VCaP (cell line): ENCODE data around the gene ANKS6.

ENCODE experiments used
- H3K27ac ChIP-seq: fragments of 450-650 bp; 2 replicates; pipeline ENCODE4 v1.5.1; 2017
- TF ChIP-seq, protein P1 (sequence below): fragments of 450-650 bp; conservative IDR thresholded peaks from 2 replicates; pipeline ENCODE4 v1.5.1; 2017; ENCODE audit warnings: mild to moderate bottlenecking, moderate library complexity

Gene ANKS6

DNA sequence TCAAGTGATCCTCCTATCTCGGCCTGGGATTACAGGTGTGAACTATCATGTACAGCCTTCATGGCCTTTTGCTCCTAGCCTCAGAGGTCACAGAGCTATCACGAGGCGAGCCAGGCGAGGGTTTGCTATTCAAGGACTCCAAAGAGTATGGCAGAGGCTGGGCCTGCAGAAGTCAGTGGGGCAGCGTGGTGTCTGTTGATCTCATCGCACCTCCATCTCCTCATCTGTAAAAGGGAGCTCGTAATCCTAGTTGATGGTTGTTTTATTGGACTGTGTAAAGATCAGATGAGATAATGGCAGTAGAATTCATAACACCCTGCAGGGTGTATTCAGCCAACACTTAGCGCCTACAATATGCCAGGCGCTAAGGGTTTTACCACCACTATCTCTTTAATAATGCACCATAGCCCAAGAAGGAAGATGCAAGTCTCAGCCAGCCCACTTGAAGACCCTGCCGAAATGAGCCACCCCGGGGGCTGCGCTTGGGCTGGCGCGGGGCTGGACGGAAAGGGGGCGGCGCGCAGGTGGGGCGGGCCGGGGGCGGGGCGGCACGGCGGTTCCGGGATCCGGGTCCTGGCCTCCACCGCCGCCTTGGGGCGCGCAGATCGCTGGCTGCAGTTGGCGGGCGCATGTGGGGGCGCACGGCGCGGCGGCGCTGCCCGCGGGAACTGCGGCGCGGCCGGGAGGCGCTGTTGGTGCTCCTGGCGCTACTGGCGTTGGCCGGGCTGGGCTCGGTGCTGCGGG, 10.9 kb upstream of the ANKS6 start, which contains the start of gene GALNT12:
Gene GALNT12, plus strand, starts transcription at position 601 of the 744 bp plus-strand sequence. Its CDS starts 29 bp downstream, at position 630.
- TF ChIP-seq, protein P1, sequence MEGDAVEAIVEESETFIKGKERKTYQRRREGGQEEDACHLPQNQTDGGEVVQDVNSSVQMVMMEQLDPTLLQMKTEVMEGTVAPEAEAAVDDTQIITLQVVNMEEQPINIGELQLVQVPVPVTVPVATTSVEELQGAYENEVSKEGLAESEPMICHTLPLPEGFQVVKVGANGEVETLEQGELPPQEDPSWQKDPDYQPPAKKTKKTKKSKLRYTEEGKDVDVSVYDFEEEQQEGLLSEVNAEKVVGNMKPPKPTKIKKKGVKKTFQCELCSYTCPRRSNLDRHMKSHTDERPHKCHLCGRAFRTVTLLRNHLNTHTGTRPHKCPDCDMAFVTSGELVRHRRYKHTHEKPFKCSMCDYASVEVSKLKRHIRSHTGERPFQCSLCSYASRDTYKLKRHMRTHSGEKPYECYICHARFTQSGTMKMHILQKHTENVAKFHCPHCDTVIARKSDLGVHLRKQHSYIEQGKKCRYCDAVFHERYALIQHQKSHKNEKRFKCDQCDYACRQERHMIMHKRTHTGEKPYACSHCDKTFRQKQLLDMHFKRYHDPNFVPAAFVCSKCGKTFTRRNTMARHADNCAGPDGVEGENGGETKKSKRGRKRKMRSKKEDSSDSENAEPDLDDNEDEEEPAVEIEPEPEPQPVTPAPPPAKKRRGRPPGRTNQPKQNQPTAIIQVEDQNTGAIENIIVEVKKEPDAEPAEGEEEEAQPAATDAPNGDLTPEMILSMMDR, result 0 out of 2 replicates have a peak, but pooled peaks have one; percentile 19
- peak within 1 kb of the TSS; percentile 34 for H3K27ac ChIP-seq

DNA sequence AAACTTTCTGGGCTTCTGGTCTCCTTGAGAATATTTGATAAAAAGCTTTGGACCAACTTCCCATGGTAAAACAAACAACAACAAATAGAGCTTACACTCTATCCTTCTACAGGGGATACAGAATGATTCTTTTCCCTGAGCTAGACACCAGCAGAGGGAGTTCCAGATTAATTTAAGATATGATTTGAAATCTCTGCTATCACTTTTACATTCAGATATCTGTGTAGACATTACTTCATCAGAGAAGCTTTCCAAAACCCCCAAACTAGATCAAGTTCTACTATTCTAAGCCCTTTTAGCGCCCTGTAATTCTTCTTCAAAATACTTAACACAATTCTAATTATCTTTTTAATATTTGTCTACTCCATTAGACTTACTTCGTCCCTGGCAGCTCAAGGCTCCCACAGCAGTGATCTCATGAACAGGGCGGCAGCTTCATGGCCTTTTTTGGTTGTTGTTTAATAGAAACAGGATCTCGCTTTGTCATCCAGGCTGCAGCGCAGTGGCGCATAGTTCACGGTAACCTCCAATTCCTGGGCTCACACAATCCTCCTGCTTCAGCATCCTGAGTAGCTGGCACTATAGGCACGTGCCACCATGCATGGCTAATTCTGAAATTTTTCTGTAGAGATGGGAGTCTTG, 10.2 kb upstream of the ANKS6 start:
- TF ChIP-seq, protein P1, result peak; percentile 63
- H3K27ac ChIP-seq, result no peak overlapping the region

DNA sequence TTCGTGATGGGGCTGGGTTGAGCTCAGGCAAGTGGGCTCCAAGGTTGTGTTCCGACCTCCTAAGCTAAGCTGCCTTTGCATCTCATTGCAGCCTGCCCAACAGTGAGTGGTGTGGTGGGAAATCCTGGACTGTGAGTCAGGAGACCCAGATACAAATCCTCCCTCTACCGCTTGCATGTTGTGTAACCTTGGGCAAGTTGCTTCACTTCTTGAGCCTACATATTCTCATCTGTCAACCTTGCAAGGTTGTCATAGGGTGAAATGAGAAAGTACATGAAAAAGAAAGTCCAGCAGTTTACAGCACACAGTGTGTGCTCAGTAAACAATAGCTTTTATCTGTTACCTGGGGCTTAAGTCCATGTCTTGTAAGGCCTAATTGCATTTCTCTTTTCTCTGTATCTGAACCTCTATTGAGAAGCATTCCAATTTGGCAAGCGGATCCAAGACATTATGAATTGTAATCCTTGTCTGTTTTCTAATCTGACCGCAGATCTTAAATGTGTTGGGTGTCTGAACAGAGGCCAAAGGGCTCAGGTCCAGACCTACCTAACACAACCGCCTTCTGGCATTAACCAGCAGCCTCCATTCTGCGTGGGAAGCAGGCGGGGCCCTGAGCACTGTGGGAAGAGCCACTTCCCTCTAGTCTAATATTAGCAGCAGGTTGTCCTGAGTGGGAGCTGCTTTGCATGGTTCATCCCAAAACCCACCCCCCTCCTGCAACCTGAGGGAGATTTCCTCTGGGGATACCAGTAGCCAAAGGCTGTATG, 9.3 kb upstream of the ANKS6 start:
- TF ChIP-seq, protein P1, result no peak
- H3K27ac ChIP-seq, result no peak overlapping the region

DNA sequence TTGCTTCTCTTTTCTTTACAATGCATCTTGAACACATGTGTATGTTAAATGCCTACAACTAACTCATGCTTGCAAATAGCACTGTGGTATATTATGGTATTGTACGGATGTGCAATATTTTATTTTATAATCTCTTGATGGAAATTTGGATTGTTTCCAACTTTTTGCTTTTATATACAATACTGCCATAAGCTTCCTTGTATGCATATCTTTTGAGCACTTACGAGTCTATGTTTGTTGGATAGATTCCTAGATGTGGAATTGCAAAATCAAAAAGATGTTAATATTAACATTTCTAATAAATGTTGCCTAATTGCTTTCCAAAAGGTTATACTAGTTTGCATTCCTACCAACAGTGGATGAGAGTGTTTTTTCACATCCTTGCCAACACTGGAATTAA, 7.7 kb upstream of the ANKS6 start:
- TF ChIP-seq, protein P1, result no peak
- no peak overlapping the region for H3K27ac ChIP-seq

DNA sequence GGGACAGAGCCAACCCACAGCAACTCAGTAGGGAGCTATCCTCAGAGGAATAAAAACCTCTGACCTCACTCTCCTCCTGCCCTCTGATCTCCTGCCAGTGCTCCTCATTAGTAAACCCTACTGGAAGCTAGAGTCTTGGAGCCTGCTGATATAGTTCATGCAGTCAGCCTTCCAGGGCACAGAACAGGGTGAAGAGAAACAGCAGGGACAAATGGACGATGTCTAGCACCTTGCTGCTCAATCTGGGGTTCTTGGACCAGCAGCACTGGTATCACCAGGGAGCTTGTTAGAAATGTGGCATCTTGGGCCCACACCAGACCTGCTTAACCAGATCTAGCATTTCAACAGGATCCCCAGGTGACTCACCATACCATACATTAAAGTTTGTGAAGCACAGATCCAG, 5.6 kb upstream of the ANKS6 start:
- TF ChIP-seq, protein P1, result no peak
- no peak overlapping the region for H3K27ac ChIP-seq

DNA sequence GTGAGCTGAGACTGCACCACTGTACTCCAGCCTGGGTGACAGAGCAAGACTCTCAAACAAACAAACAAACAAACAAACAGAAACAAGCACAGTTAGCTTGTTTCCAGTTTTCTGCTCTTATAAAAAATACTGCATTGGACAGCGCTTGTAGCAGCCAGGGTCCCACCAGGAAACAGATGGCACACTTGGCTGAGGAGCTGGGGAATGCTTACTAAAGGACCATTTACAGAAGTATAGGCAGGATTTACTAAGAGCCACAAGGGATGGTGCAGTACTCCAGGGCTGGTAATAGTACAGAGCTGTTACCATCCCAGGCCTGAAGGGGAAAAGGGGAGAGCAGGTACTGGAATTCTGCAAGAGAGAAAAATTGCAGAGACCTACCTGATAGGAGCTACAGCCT, 5.2 kb upstream of the ANKS6 start:
- TF ChIP-seq, protein P1, result no peak
- no peak overlapping the region for H3K27ac ChIP-seq

DNA sequence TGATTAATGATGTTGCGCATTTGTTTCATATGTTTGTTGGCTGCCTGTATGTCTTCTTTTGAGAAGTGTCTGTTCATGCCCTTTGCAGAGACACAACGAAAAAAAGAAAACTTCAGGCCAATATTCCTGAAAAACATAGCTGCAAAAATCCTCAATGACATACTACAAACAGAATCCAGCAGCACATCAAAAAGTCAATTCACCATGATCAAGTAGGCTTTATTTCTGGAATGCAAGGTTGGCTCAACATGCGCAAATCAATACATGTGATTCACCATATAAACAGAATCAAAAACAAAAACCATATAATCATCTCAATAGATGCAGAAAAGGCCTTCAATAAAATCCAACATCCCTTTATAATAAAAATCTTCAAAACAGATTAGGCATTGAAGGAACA, 1.9 kb upstream of the ANKS6 start:
- H3K27ac ChIP-seq, result no peak overlapping the region
- TF ChIP-seq, protein P1, result no peak
